ENCODE measurements around the gene SLC19A1.

Gene SLC19A1

GRCh38 chr21:45450423-45451090, 91.7 kb downstream of the SLC19A1 start:
- H3K4me2 ChIP-seq (ENCODE audit: low read length, poor library complexity, severe bottlenecking) = no peak overlapping the region
- no peak overlapping the region for H2AFZ ChIP-seq (ENCODE audit: low read depth, low read length)
- no peak overlapping the region for H3K27ac ChIP-seq (ENCODE audit: low read length, poor library complexity, severe bottlenecking)
- no peak overlapping the region for H3K4me3 ChIP-seq (ENCODE audit: insufficient read depth in 1 of 2, low read depth in 1 of 2, low read length in 2 of 2)
- H3K9me3 ChIP-seq (ENCODE audit: control insufficient read depth, low read length) = peaks cover 10% of the 10 kb centered on the region
- DNase-seq = no peak
- H4K8ac ChIP-seq (ENCODE audit: low read length) = no peak overlapping the region
- no peak overlapping the region for H3K4ac ChIP-seq (ENCODE audit: low read depth in 1 of 2, low read length in 2 of 2)
- WGBS = 97% methylated on average over 21 of the region's 24 CpGs
- no peak overlapping the region for H4K91ac ChIP-seq (ENCODE audit: low read length)
- H3K14ac ChIP-seq (ENCODE audit: low read length in 2 of 2) = no peak overlapping the region
- H2BK15ac ChIP-seq (ENCODE audit: low read depth, poor library complexity, severe bottlenecking) = no peak overlapping the region
- peaks cover 5 to 66% of the 10 kb centered on the region in 2 experiments for H3K36me3 ChIP-seq (ENCODE audit: control insufficient read depth in 1 of 2, insufficient read depth in 2 of 2, low read depth in 1 of 2, low read length in 2 of 2)
- no peak overlapping the region for H3K9ac ChIP-seq (ENCODE audit: low read length)
- peaks cover 0 to 5% of the 10 kb centered on the region in 2 experiments for H3K27me3 ChIP-seq (ENCODE audit: control insufficient read depth in 1 of 2, insufficient read depth in 1 of 2, low read length in 2 of 2)
- no peak overlapping the region for H2BK120ac ChIP-seq (ENCODE audit: low read depth, low read length)
- H3K23ac ChIP-seq (ENCODE audit: low read length in 2 of 2) = no peak overlapping the region
- no peak overlapping the region for H2BK12ac ChIP-seq (ENCODE audit: low read length in 2 of 2)
- no peak overlapping the region for H3K18ac ChIP-seq (ENCODE audit: low read depth in 1 of 2, low read length in 2 of 2)
- peaks cover 19% of the 10 kb centered on the region for H3K79me1 ChIP-seq (replicated peaks; ENCODE audit: low read length, poor library complexity, severe bottlenecking)
- H2BK5ac ChIP-seq (ENCODE audit: low read depth, low read length, poor library complexity, severe bottlenecking) = no peak overlapping the region
- peaks cover 54% of the 10 kb centered on the region for H3K4me1 ChIP-seq (ENCODE audit: control insufficient read depth, insufficient read depth, low read depth, low read length)
- no peak overlapping the region for H2AK5ac ChIP-seq (ENCODE audit: low read length, severe bottlenecking)

GRCh38 chr21:45449658-45450422, 92.4 kb downstream of the SLC19A1 start:
- H4K91ac ChIP-seq (ENCODE audit: low read length) = no peak overlapping the region
- H3K4me1 ChIP-seq (ENCODE audit: control insufficient read depth, insufficient read depth, low read depth, low read length) = peaks cover 47% of the 10 kb centered on the region
- peaks cover 10% of the 10 kb centered on the region for H3K9me3 ChIP-seq (ENCODE audit: control insufficient read depth, low read length)
- H3K27me3 ChIP-seq (ENCODE audit: control insufficient read depth in 1 of 2, insufficient read depth in 1 of 2, low read length in 2 of 2) = peaks cover 0 to 5% of the 10 kb centered on the region in 2 experiments
- no peak overlapping the region for H2AFZ ChIP-seq (ENCODE audit: low read depth, low read length)
- H2AK5ac ChIP-seq (ENCODE audit: low read length, severe bottlenecking) = no peak overlapping the region
- H3K18ac ChIP-seq (ENCODE audit: low read depth in 1 of 2, low read length in 2 of 2) = no peak overlapping the region
- H3K4me3 ChIP-seq (ENCODE audit: insufficient read depth in 1 of 2, low read depth in 1 of 2, low read length in 2 of 2) = no peak overlapping the region
- DNase-seq = no peak
- no peak overlapping the region for H3K4ac ChIP-seq (ENCODE audit: low read depth in 1 of 2, low read length in 2 of 2)
- H3K14ac ChIP-seq (ENCODE audit: low read length in 2 of 2) = no peak overlapping the region
- no peak overlapping the region for H3K9ac ChIP-seq (ENCODE audit: low read length)
- no peak overlapping the region for H2BK120ac ChIP-seq (ENCODE audit: low read depth, low read length)
- H4K8ac ChIP-seq (ENCODE audit: low read length) = no peak overlapping the region
- H3K23ac ChIP-seq (ENCODE audit: low read length in 2 of 2) = no peak overlapping the region
- WGBS = 95% methylated on average over 20 of the region's 22 CpGs
- no peak overlapping the region for H3K4me2 ChIP-seq (ENCODE audit: low read length, poor library complexity, severe bottlenecking)
- H3K79me1 ChIP-seq (replicated peaks; ENCODE audit: low read length, poor library complexity, severe bottlenecking) = peaks cover 19% of the 10 kb centered on the region
- H3K36me3 ChIP-seq (ENCODE audit: control insufficient read depth in 1 of 2, insufficient read depth in 2 of 2, low read depth in 1 of 2, low read length in 2 of 2) = peaks cover 5 to 65% of the 10 kb centered on the region in 2 experiments
- no peak overlapping the region for H2BK5ac ChIP-seq (ENCODE audit: low read depth, low read length, poor library complexity, severe bottlenecking)
- no peak overlapping the region for H2BK15ac ChIP-seq (ENCODE audit: low read depth, poor library complexity, severe bottlenecking)
- H3K27ac ChIP-seq (ENCODE audit: low read length, poor library complexity, severe bottlenecking) = no peak overlapping the region
- H2BK12ac ChIP-seq (ENCODE audit: low read length in 2 of 2) = no peak overlapping the region

GRCh38 chr21:45448810-45449657, 93.2 kb downstream of the SLC19A1 start:
- H3K79me1 ChIP-seq (replicated peaks; ENCODE audit: low read length, poor library complexity, severe bottlenecking) = peaks cover 21% of the 10 kb centered on the region
- no peak overlapping the region for H3K14ac ChIP-seq (ENCODE audit: low read length in 2 of 2)
- no peak overlapping the region for H4K91ac ChIP-seq (ENCODE audit: low read length)
- no peak overlapping the region for H2BK12ac ChIP-seq (ENCODE audit: low read length in 2 of 2)
- no peak overlapping the region for H3K4me3 ChIP-seq (ENCODE audit: insufficient read depth in 1 of 2, low read depth in 1 of 2, low read length in 2 of 2)
- DNase-seq = no peak
- no peak overlapping the region for H3K27ac ChIP-seq (ENCODE audit: low read length, poor library complexity, severe bottlenecking)
- H3K9ac ChIP-seq (ENCODE audit: low read length) = no peak overlapping the region
- no peak overlapping the region for H2BK120ac ChIP-seq (ENCODE audit: low read depth, low read length)
- no peak overlapping the region for H4K8ac ChIP-seq (ENCODE audit: low read length)
- H3K18ac ChIP-seq (ENCODE audit: low read depth in 1 of 2, low read length in 2 of 2) = no peak overlapping the region
- no peak overlapping the region for H2AFZ ChIP-seq (ENCODE audit: low read depth, low read length)
- H2AK5ac ChIP-seq (ENCODE audit: low read length, severe bottlenecking) = no peak overlapping the region
- H3K36me3 ChIP-seq (ENCODE audit: control insufficient read depth in 1 of 2, insufficient read depth in 2 of 2, low read depth in 1 of 2, low read length in 2 of 2) = peaks cover 5 to 62% of the 10 kb centered on the region in 2 experiments
- no peak overlapping the region for H2BK15ac ChIP-seq (ENCODE audit: low read depth, poor library complexity, severe bottlenecking)
- peaks cover 10% of the 10 kb centered on the region for H3K9me3 ChIP-seq (ENCODE audit: control insufficient read depth, low read length)
- H3K4me1 ChIP-seq (ENCODE audit: control insufficient read depth, insufficient read depth, low read depth, low read length) = peaks cover 39% of the 10 kb centered on the region
- no peak overlapping the region for H3K4ac ChIP-seq (ENCODE audit: low read depth in 1 of 2, low read length in 2 of 2)
- H2BK5ac ChIP-seq (ENCODE audit: low read depth, low read length, poor library complexity, severe bottlenecking) = no peak overlapping the region
- H3K27me3 ChIP-seq (ENCODE audit: control insufficient read depth in 1 of 2, insufficient read depth in 1 of 2, low read length in 2 of 2) = peaks cover 0 to under 1% of the 10 kb centered on the region in 2 experiments
- 96% methylated on average over 28 of the region's 28 CpGs for WGBS
- no peak overlapping the region for H3K4me2 ChIP-seq (ENCODE audit: low read length, poor library complexity, severe bottlenecking)
- H3K23ac ChIP-seq (ENCODE audit: low read length in 2 of 2) = no peak overlapping the region

Measured in mesenchymal stem cell (in vitro differentiated cells and primary cell).